Mucosa of gallbladder (tissue), 1 donor: ENCODE results near the gene NTRK2. TPM values are rescaled to one million over a fixed set of nuclear protein-coding genes. Genes with fewer than 3 reads are reported as not detected.
"Not testable (repeated sequence)": the region's sequence is repeated elsewhere in the genome, so short reads cannot be mapped to it uniquely, and the experiment has no call there.

ENCODE experiments used
- DNase-seq: peaks from one replicate; pipeline ENCODE4 v3.0.0-alpha.2; 2020; ENCODE audit warnings: low spot score
- total RNA-seq: library from RNA; stranded (reverse); gene quantifications from one replicate; pipeline ENCODE4 v1.2.1, GENCODE V29; 2021
- donor health status: DM: no; HTN: no; CAD: no.

The NTRK2 gene
- total RNA-seq, 1 donor from 2014 or later, result 33.2 TPM

GRCh38 chr9:85067792-85068191 lies 398.3 kb downstream of the NTRK2 start:
- DNase-seq, result no peak

GRCh38 chr9:85069421-85069820 lies 399.9 kb downstream of the NTRK2 start:
- DNase-seq, result not testable (repeated sequence)
